Mesendoderm (in vitro differentiated cells): Measurements from ENCODE around the gene ZNF143.

Experiments used
- DNase-seq: peaks from one replicate; pipeline ENCODE4 v3.0.0; 2013
- H2AK5ac ChIP-seq: 2 replicates; pipeline ENCODE4 v1.6.1; 2013; ENCODE audit warnings: low read length, inconsistent platforms
- H2BK120ac ChIP-seq: 2 replicates; pipeline ENCODE4 v1.6.1; 2013; ENCODE audit warnings: low read depth, mild to moderate bottlenecking, low read length, moderate library complexity, mixed read lengths
- H2BK15ac ChIP-seq: replicated peaks from 2 replicates; pipeline ENCODE4 v1.6.1; 2013; ENCODE audit warnings: low read depth, mild to moderate bottlenecking, moderate library complexity
- H2BK5ac ChIP-seq: 2 replicates; pipeline ENCODE4 v1.6.1; 2013; ENCODE audit warnings: low read length, inconsistent platforms
- H3K18ac ChIP-seq: 2 replicates; pipeline ENCODE4 v1.6.1; 2013; ENCODE audit warnings: mild to moderate bottlenecking, low read length, mixed read lengths
- H3K23ac ChIP-seq: one replicate; pipeline ENCODE4 v1.6.1; 2013; ENCODE audit warnings: low read length
- H3K27ac ChIP-seq: 2 replicates; pipeline ENCODE4 v1.5.1; 2013; ENCODE audit warnings: low read depth, mild to moderate bottlenecking, inconsistent platforms, low read length, moderate library complexity
- H3K27me3 ChIP-seq: 2 replicates; pipeline ENCODE4 v1.6.1; 2013; ENCODE audit warnings: low read length, control low read depth, mild to moderate bottlenecking, inconsistent platforms; ENCODE audit not compliant: insufficient read depth, poor library complexity
- H3K36me3 ChIP-seq: 2 replicates; pipeline ENCODE4 v1.6.1; 2013; ENCODE audit warnings: low read length, inconsistent platforms; ENCODE audit not compliant: control insufficient read depth, insufficient read depth
- H3K4ac ChIP-seq: one replicate; pipeline ENCODE4 v1.6.1; 2013; ENCODE audit warnings: low read depth, mild to moderate bottlenecking, low read length, moderate library complexity
- H3K4me1 ChIP-seq: 2 replicates; pipeline ENCODE4 v1.6.1; 2013; ENCODE audit warnings: low read depth, low read length, inconsistent platforms; ENCODE audit not compliant: control insufficient read depth
- H3K4me2 ChIP-seq: 2 replicates; pipeline ENCODE4 v1.6.1; 2013; ENCODE audit warnings: low read length
- H3K4me3 ChIP-seq: 2 replicates; pipeline ENCODE4 v1.5.1; 2013; ENCODE audit warnings: mild to moderate bottlenecking, low read length
- H3K56ac ChIP-seq: one replicate; pipeline ENCODE4 v1.6.1; 2013; ENCODE audit warnings: low read length
- H3K79me1 ChIP-seq: 2 replicates; pipeline ENCODE4 v1.6.1; 2013; ENCODE audit warnings: low read length, inconsistent platforms
- H3K79me2 ChIP-seq: 2 replicates; pipeline ENCODE4 v1.6.1; 2013; ENCODE audit warnings: mild to moderate bottlenecking, low read length; ENCODE audit not compliant: control insufficient read depth, insufficient read depth
- H3K9ac ChIP-seq: 2 replicates; pipeline ENCODE4 v1.6.1; 2013; ENCODE audit warnings: low read length, inconsistent platforms
- H4K5ac ChIP-seq: one replicate; pipeline ENCODE4 v1.6.1; 2013; ENCODE audit warnings: low read length
- H4K8ac ChIP-seq: one replicate; pipeline ENCODE4 v1.6.1; 2013; ENCODE audit warnings: low read depth, mild to moderate bottlenecking, control low read depth, low read length, moderate library complexity
- WGBS: extraction: QIAGEN DNeasy Blood & Tissue Kit; methylation state at CpG from one replicate; pipeline ENCODE4 v1.1.7; 2013; ENCODE audit warnings: low lambda C conversion rate, missing lambda C conversion rate; ENCODE audit not compliant: insufficient coverage; ENCODE audit errors: extremely low coverage; 5-methylcytosine and 5-hydroxymethylcytosine counted together

Gene ZNF143

GRCh38 chr11:9566561-9567063 is 105.8 kb downstream of the ZNF143 start:
- no peak overlapping the region for H2AK5ac ChIP-seq

GRCh38 chr11:9567401-9567800 is 106.6 kb downstream of the ZNF143 start:
- Histone ChIP-seq H3K9ac (no peak overlapping the region), H3K23ac (no peak overlapping the region), H4K8ac (no peak overlapping the region), H3K56ac (no peak overlapping the region), H2BK5ac (no peak overlapping the region), H3K4me2 (no peak overlapping the region), H3K79me2 (no peaks in the 10 kb centered on the region), H3K27ac (peak overlapping the region; percentile 36), H3K4ac (peak overlapping the region; percentile 55), H2BK120ac (peak overlapping the region; percentile 88), H3K4me3 (no peak overlapping the region), H3K4me1 (peaks cover 9% of the 10 kb centered on the region), H4K5ac (no peak overlapping the region), H2AK5ac (no peak overlapping the region), H2BK15ac (peak overlapping the region; percentile 86), H3K36me3 (no peaks in the 10 kb centered on the region), H3K27me3 (no peaks in the 10 kb centered on the region), H3K79me1 (no peaks in the 10 kb centered on the region), H3K18ac (peak overlapping the region; percentile 65)
- WGBS, result no CpG with 5 or more reads among the region's 5 CpGs
- no peak for DNase-seq

More at GRCh38 chr11:9566561-9567063, 105.8 kb downstream of the ZNF143 start:
- no peaks in the 10 kb centered on the region for H3K79me2 ChIP-seq
- H3K9ac ChIP-seq, result no peak overlapping the region
- peaks cover 9% of the 10 kb centered on the region for H3K4me1 ChIP-seq
- no CpG with 5 or more reads among the region's 3 CpGs for WGBS
- H3K4me2 ChIP-seq, result no peak overlapping the region
- peak overlapping the region; percentile 16 for H3K4ac ChIP-seq
- H2BK15ac ChIP-seq, result peak overlapping the region; percentile 60
- H3K27me3 ChIP-seq, result no peaks in the 10 kb centered on the region
- no peak overlapping the region for H4K5ac ChIP-seq
- no peak overlapping the region for H3K23ac ChIP-seq
- H2BK120ac ChIP-seq, result no peak overlapping the region
- no peaks in the 10 kb centered on the region for H3K79me1 ChIP-seq
- peak overlapping the region; percentile 86 for H3K18ac ChIP-seq
- no peak for DNase-seq
- no peak overlapping the region for H2BK5ac ChIP-seq
- H4K8ac ChIP-seq, result no peak overlapping the region
- peak overlapping the region; percentile 50 for H3K56ac ChIP-seq
- H3K36me3 ChIP-seq, result no peaks in the 10 kb centered on the region
- no peak overlapping the region for H3K4me3 ChIP-seq
- peak overlapping the region; percentile 86 for H3K27ac ChIP-seq

DNA sequence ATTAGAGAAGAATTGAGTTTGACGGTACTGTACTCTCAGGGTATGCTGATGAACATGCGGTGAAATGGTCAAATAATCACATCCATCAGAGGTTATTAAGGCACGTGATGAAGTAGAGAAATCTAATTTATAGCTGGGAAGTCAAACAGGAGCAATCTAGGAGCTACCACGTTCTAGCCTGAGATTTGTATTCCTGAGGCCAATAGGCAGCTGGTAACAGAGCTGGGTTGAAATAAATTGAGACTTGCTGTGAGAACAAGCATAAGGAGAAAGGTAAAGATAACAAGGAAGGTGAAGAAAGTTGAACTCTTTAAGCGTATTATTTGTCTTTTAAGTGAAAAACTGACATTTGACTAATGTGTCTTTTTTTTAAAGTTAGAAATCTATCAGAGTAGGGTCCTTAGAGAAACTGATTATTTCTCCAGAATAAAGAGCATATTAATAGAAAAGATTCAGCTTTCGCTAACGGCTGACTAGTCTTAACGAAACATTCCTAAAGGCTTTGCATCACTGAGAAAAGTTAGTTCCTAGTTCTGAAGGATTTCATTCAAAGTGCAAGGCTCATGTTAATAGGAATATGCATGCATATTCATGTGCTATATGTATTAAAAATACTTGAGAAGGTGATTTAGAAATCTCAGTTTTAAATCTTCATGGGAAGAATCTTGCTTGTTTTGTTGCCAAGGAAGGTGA is 107.5 kb downstream of the ZNF143 start:
- Histone ChIP-seq H3K79me2 (no peaks in the 10 kb centered on the region), H2BK120ac (peak overlapping the region; percentile 19), H3K36me3 (no peaks in the 10 kb centered on the region), H4K5ac (no peak overlapping the region), H3K56ac (peak overlapping the region; percentile 3), H3K4me2 (no peak overlapping the region), H3K4me1 (peaks cover 9% of the 10 kb centered on the region), H3K27me3 (no peaks in the 10 kb centered on the region), H3K27ac (peak overlapping the region; percentile 74), H2AK5ac (no peak overlapping the region), H3K18ac (peak overlapping the region; percentile 80), H3K23ac (no peak overlapping the region), H3K4ac (no peak overlapping the region), H3K9ac (no peak overlapping the region), H4K8ac (no peak overlapping the region), H3K79me1 (no peaks in the 10 kb centered on the region), H3K4me3 (no peak overlapping the region), H2BK5ac (no peak overlapping the region), H2BK15ac (no peak overlapping the region)
- WGBS, result no CpG with 5 or more reads among the region's 8 CpGs
- DNase-seq, result peak; percentile 57

DNA sequence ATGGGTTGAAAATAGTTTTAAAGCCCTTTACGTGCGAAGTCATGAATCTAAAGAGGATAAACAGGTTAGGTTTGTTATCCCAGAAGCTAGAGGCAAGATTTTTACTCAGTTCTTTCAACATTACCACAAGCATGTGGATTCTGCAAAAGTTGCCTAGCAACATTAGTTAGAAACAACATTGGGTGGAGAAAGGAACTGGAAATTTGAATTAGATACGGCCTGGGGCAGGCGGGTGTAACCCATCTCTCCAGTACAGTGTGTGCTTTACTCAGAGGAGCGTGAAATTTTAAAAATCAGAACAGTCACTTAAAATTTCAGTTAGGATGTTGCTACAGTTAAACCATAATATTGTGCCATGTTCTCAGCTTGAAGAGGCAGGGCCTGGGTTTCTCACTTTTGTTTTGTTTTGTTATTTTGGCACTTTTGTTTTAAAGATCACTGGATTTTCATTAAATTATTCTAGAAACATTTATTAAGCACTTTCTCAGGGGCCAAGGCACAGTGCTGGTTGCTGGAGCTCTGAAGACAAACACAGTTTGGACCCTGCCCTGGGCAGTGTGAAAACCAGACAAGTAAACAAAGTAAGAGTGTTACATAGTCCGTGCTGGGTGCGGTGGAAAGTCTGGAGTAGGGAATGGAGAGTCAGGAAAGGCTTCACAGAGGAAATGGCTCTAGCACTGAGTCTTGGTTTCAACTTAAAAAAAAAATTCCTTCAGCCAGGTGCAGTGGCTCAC is 108.2 kb downstream of the ZNF143 start:
- peaks cover 9% of the 10 kb centered on the region for H3K4me1 ChIP-seq
- peak; percentile 97 for DNase-seq
- H2BK120ac ChIP-seq, result no peak overlapping the region
- H3K4me3 ChIP-seq, result no peak overlapping the region
- peak overlapping the region; percentile 42 for H3K9ac ChIP-seq
- H3K4me2 ChIP-seq, result no peak overlapping the region
- H3K79me1 ChIP-seq, result no peaks in the 10 kb centered on the region
- H2BK5ac ChIP-seq, result no peak overlapping the region
- peak overlapping the region; percentile 66 for H3K56ac ChIP-seq
- H3K27ac ChIP-seq, result peak overlapping the region; percentile 74
- peaks cover 4% of the 10 kb centered on the region for H3K79me2 ChIP-seq
- H3K23ac ChIP-seq, result no peak overlapping the region
- H2BK15ac ChIP-seq, result peak overlapping the region; percentile 22
- no peaks in the 10 kb centered on the region for H3K27me3 ChIP-seq
- WGBS, result no CpG with 5 or more reads among the region's 7 CpGs
- no peak overlapping the region for H3K4ac ChIP-seq
- H3K18ac ChIP-seq, result peak overlapping the region; percentile 89
- H2AK5ac ChIP-seq, result no peak overlapping the region
- H4K8ac ChIP-seq, result no peak overlapping the region
- H3K36me3 ChIP-seq, result no peaks in the 10 kb centered on the region
- H4K5ac ChIP-seq, result no peak overlapping the region

DNA sequence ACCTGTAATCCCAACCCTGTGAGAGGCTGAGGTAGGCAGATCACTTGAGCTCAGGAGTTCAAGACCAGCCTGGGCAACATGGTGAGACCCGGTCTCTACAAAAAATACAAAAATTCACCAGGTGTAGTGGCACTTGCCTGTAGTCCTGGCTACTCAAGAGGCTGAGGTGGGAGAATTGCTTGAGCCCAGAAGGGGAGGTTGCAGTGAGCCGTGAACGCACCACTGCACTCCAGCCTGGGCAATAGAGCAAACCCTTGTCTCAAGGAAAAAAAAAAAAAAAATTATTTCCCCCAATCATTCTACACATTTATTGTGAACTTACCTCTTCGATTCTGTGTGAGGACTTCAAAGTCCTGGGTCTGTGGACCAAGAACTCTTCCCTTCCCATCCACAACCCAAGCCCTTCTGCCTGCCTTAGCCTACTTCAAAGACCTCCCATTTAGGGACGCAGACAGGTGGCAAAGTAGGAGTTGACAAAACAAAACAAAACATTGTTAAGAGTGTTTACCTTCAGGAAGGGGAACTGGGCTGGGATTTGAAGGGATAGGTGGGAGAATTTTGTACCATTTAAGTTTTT is 108.9 kb downstream of the ZNF143 start:
- H2AK5ac ChIP-seq, result no peak overlapping the region
- peaks cover 9% of the 10 kb centered on the region for H3K4me1 ChIP-seq
- H3K27me3 ChIP-seq, result no peaks in the 10 kb centered on the region
- no peak overlapping the region for H2BK5ac ChIP-seq
- DNase-seq, result no peak
- WGBS, result no CpG with 5 or more reads among the region's 5 CpGs
- no peak overlapping the region for H4K8ac ChIP-seq
- no peak overlapping the region for H3K56ac ChIP-seq
- no peaks in the 10 kb centered on the region for H3K36me3 ChIP-seq
- H3K23ac ChIP-seq, result no peak overlapping the region
- H3K9ac ChIP-seq, result no peak overlapping the region
- H3K4me3 ChIP-seq, result no peak overlapping the region
- H3K27ac ChIP-seq, result peak overlapping the region; percentile 74
- no peak overlapping the region for H3K4me2 ChIP-seq
- H3K79me1 ChIP-seq, result no peaks in the 10 kb centered on the region
- peak overlapping the region; percentile 28 for H2BK15ac ChIP-seq
- H3K79me2 ChIP-seq, result peaks cover 10% of the 10 kb centered on the region
- H2BK120ac ChIP-seq, result no peak overlapping the region
- H4K5ac ChIP-seq, result no peak overlapping the region
- peak overlapping the region; percentile 83 for H3K4ac ChIP-seq
- peak overlapping the region; percentile 54 for H3K18ac ChIP-seq
